RWPE2 (cell line): ENCODE measurements around the gene AIM2.

Source experiments
- ATAC-seq: fragments of 200-7000 bp; cut with Tn5 transposase; 3 replicates; pipeline ENCODE4 v1.9.1; 2021; ENCODE audit warnings: low read depth
- DNase-seq: peaks from one replicate; pipeline ENCODE4 v3.0.0-alpha.2; 2020; ENCODE audit warnings: low spot score
- H3K27ac ChIP-seq: fragments of 450-650 bp; 2 replicates; pipeline ENCODE4 v1.5.1; 2017; ENCODE audit warnings: mild to moderate bottlenecking; ENCODE audit not compliant: poor library complexity, severe bottlenecking
- H3K27me3 ChIP-seq: fragments of 250-450 bp; sonication (Bioruptor Pico); 2 replicates; pipeline ENCODE4 v1.5.1; 2021; ENCODE audit warnings: mild to moderate bottlenecking, moderate library complexity; ENCODE audit not compliant: insufficient read depth, poor library complexity, severe bottlenecking
- H3K36me3 ChIP-seq: fragments of 250-450 bp; sonication (Bioruptor Pico); 2 replicates; pipeline ENCODE4 v1.5.1; 2020; ENCODE audit warnings: low read depth, mild to moderate bottlenecking, moderate library complexity
- H3K4me1 ChIP-seq: fragments of 250-450 bp; sonication (Bioruptor Pico); 2 replicates; pipeline ENCODE4 v1.5.1; 2021; ENCODE audit warnings: mild to moderate bottlenecking, moderate library complexity; ENCODE audit not compliant: insufficient read depth, poor library complexity, severe bottlenecking
- H3K4me3 ChIP-seq: fragments of 250-450 bp; sonication (Bioruptor Pico); 2 replicates; pipeline ENCODE4 v1.5.1; 2021; ENCODE audit warnings: mild to moderate bottlenecking, moderate library complexity; ENCODE audit not compliant: severe bottlenecking
- H3K9me3 ChIP-seq: fragments of 250-450 bp; sonication (Bioruptor Pico); 2 replicates; pipeline ENCODE4 v1.5.1; 2021; ENCODE audit warnings: mild to moderate bottlenecking, moderate library complexity; ENCODE audit not compliant: severe bottlenecking
- TF ChIP-seq, protein P1 (sequence below): fragments of 450-650 bp; IDR thresholded peaks from one replicate; pipeline ENCODE4 v1.5.1; 2017; ENCODE audit warnings: mild to moderate bottlenecking, moderate library complexity; ENCODE audit not compliant: poor library complexity, severe bottlenecking

The AIM2 gene

DNA sequence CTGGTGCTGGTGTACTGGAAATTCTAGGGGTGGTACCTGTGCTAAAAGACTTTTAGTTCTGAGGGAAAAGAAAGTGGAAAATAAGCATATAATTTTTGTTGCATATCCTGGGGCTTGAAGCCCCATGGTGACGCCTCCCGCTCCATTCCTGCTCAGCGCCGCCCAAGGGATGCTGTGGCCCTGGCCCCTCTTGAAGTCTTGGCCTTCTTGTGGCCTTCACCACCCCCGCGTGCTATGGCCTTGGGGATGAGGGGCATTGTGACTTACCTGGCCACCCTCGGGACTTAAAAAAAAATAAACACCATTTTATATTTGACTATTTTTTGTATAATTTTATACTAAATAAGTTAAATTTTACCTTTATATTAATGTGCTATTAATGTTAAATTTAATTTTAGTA, 51.5 kb downstream of the AIM2 start:
- TF ChIP-seq, protein P1, sequence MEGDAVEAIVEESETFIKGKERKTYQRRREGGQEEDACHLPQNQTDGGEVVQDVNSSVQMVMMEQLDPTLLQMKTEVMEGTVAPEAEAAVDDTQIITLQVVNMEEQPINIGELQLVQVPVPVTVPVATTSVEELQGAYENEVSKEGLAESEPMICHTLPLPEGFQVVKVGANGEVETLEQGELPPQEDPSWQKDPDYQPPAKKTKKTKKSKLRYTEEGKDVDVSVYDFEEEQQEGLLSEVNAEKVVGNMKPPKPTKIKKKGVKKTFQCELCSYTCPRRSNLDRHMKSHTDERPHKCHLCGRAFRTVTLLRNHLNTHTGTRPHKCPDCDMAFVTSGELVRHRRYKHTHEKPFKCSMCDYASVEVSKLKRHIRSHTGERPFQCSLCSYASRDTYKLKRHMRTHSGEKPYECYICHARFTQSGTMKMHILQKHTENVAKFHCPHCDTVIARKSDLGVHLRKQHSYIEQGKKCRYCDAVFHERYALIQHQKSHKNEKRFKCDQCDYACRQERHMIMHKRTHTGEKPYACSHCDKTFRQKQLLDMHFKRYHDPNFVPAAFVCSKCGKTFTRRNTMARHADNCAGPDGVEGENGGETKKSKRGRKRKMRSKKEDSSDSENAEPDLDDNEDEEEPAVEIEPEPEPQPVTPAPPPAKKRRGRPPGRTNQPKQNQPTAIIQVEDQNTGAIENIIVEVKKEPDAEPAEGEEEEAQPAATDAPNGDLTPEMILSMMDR, result no peak
- no peaks in the 10 kb centered on the region for H3K9me3 ChIP-seq
- ATAC-seq (no peak), DNase-seq (no peak)
- H3K27me3 ChIP-seq, result no peaks in the 10 kb centered on the region
- H3K4me3 ChIP-seq, result no peak overlapping the region
- peaks cover 59% of the 10 kb centered on the region for H3K36me3 ChIP-seq
- no peak overlapping the region for H3K27ac ChIP-seq
- H3K4me1 ChIP-seq, result no peaks in the 10 kb centered on the region

DNA sequence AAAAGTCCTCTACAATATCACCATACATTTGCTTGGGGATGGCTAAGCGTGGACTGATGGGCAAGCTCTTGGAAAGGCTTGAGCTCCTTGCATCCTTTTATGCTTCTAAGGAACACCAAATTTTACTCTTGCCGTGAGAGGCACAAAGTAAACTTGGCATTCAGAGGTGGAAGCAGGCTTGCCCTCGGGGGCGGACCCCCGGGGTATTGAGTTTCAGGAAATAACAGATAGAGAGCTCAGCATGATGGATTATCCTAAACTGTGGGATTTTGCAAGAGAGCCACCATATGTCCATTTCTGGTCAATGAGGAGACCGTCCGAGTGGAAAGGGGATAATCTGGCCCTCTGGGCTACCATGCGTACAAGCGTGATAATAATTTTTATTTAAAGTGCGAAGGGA, 52.8 kb downstream of the AIM2 start:
- H3K9me3 ChIP-seq, result no peaks in the 10 kb centered on the region
- peaks cover 70% of the 10 kb centered on the region for H3K36me3 ChIP-seq
- H3K4me3 ChIP-seq, result no peak overlapping the region
- no peak overlapping the region for H3K27ac ChIP-seq
- no peak for ATAC-seq
- TF ChIP-seq, protein P1, result no peak
- no peaks in the 10 kb centered on the region for H3K4me1 ChIP-seq
- DNase-seq, result no peak
- H3K27me3 ChIP-seq, result no peaks in the 10 kb centered on the region

DNA sequence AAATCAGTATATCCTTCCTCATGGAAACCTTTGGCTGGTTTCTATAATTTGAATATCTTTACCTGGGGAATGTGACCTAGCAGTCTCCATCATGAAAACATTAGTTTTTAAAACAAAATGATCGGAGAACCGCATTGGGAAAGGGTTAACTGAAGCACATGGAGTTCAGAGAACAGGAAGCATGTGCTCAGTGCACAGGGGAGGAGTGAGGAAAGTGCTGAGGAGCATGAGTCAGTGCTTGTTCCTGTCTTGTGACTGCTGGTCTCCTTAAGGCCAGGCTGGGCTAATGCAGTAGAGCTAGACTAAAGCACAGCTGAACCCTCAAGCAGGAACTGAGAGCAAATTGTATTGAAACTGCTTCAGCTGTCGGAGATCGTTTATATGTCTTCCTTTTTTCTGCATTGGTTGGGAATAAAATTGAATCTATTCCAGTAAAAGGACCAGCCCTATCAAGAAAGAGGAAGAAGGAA, 61.1 kb downstream of the AIM2 start:
- ATAC-seq (peak; percentile 91), DNase-seq (no peak)
- Histone ChIP-seq H3K4me3 (no peak overlapping the region), H3K36me3 (peaks cover 70% of the 10 kb centered on the region), H3K4me1 (peaks cover 25% of the 10 kb centered on the region), H3K27me3 (no peaks in the 10 kb centered on the region), H3K27ac (peak overlapping the region; percentile 22), H3K9me3 (no peaks in the 10 kb centered on the region)
- TF ChIP-seq, protein P1, result no peak

DNA sequence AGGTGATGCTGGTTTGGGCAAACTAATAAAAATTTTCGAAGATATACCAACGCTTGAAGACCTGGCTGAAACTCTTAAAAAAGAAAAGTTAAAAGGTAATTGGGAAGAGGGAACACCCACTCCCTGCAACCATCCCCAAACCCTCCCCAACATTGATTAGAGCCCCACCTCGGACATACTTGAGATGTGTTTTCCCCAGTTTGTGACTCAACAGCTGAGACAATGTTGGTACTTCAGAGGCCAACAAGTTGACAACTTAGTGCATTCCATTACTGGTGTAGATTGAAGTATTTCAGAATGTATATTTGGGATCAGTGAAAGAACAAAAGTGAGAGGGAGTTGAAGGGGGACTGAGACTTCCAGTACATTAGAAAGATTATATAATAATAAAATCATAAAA, 61.7 kb downstream of the AIM2 start:
- ATAC-seq (no peak), DNase-seq (no peak)
- Histone ChIP-seq H3K27ac (peak overlapping the region; percentile 22), H3K27me3 (no peaks in the 10 kb centered on the region), H3K4me1 (peaks cover 25% of the 10 kb centered on the region), H3K36me3 (peaks cover 64% of the 10 kb centered on the region), H3K9me3 (no peaks in the 10 kb centered on the region), H3K4me3 (no peak overlapping the region)
- TF ChIP-seq, protein P1, result no peak

DNA sequence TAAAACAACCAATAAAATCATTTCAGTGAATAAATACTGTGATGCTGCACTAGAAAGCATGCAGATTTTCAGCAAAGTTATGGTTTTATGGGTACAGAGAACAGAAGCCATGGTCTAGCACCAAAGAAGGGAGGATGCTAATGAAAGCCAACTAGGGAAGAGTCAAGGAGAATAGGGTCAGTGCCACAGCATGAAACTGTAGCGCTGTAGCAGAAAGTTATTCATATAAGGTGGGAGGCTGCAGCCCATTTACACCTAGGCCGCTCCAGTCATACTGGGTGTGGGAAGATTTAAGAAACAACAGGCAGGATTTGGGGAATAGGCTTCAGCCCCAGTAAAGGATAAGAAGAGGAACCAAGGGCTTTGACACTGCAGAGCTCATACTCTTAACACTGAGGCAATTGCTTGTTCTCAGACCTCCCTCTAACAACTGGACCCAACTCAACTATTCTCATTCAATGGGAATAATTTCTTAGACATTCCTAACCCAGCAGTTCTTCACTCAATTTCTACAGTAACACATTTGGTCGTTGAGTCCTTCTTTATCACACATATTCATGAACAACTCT, 62.5 kb downstream of the AIM2 start:
- TF ChIP-seq, protein P1, result no peak
- Histone ChIP-seq H3K27me3 (no peaks in the 10 kb centered on the region), H3K4me1 (peaks cover 30% of the 10 kb centered on the region)

More for the DNA sequence above, 62.5 kb downstream of the AIM2 start:
- Histone ChIP-seq H3K27ac (no peak overlapping the region), H3K4me3 (no peak overlapping the region), H3K9me3 (no peaks in the 10 kb centered on the region), H3K36me3 (peaks cover 56% of the 10 kb centered on the region)
- ATAC-seq, result no peak
- no peak for DNase-seq
